Gastroesophageal sphincter (tissue), 4 donors: Measurements from ENCODE around the gene MICAL3. TPM values are rescaled to one million over a fixed set of nuclear protein-coding genes. Genes with fewer than 3 reads are reported as not detected.

Experiments used
- ATAC-seq: fragments of 150-250 bp; one replicate; pipeline ENCODE4 v1.9.1; 2016; ENCODE audit warnings: mild to moderate bottlenecking, moderate library complexity
- H3K27ac ChIP-seq, 4 donors: fragments of 200-600 bp; sonication (generic) in 3 of 4; 1 replicate in 3 of 4; 2 replicates in 1 of 4; pipeline ENCODE4 v1.5.1; 2016 to 2019
- H3K27me3 ChIP-seq: fragments of 200-600 bp; sonication (generic); one replicate; pipeline ENCODE4 v1.5.1; 2019
- H3K36me3 ChIP-seq, 2 donors: fragments of 200-600 bp; sonication (generic); one replicate each; pipeline ENCODE4 v1.5.1; 2019; ENCODE audit warnings: control low read depth in 1 of 2
- H3K4me1 ChIP-seq, 3 donors: fragments of 200-600 bp; sonication (generic); 1 replicate in 2 of 3; 2 replicates in 1 of 3; pipeline ENCODE4 v1.5.1; 2016 to 2019; ENCODE audit warnings: control low read depth in 2 of 3
- H3K4me3 ChIP-seq, 2 donors: fragments of 200-600 bp; sonication (generic); one replicate each; pipeline ENCODE4 v1.5.1; 2019; ENCODE audit warnings: mild to moderate bottlenecking in 1 of 2, moderate library complexity in 1 of 2
- H3K9me3 ChIP-seq, 3 donors: fragments of 200-600 bp; sonication (generic); one replicate each; pipeline ENCODE4 v1.5.1; 2017 to 2019; ENCODE audit warnings: control low read depth in 2 of 3
- CTCF ChIP-seq, 4 experiments: fragments of 200-600 bp in 2 of 4; fragments of 450-650 bp in 2 of 4; sonication (generic) in 1 of 4; IDR thresholded peaks; one replicate each; pipeline ENCODE4 v1.5.1; 2017 to 2019; ENCODE audit warnings: antibody characterized with exemption in 4 of 4, mild to moderate bottlenecking in 2 of 4, moderate library complexity in 2 of 4
- EP300 ChIP-seq: sonication (generic); formaldehyde crosslinking; IDR thresholded peaks from one replicate; pipeline ENCODE4 v1.6.1; 2017; ENCODE audit warnings: antibody characterized with exemption, mild to moderate bottlenecking
- POLR2A ChIP-seq, 2 donors: fragments of 450-650 bp; IDR thresholded peaks; one replicate each; pipeline ENCODE4 v1.6.1; 2017; ENCODE audit warnings: antibody characterized with exemption in 2 of 2, mild to moderate bottlenecking in 2 of 2, moderate library complexity in 1 of 2
- POLR2AphosphoS5 ChIP-seq: sonication (generic); formaldehyde crosslinking; IDR thresholded peaks from one replicate; pipeline ENCODE4 v1.6.1; 2017; ENCODE audit warnings: antibody characterized with exemption
- WGBS, 2 donors: methylation state at CpG; one replicate each; pipeline ENCODE4 v1.1.5; 2018; ENCODE audit warnings: low coverage in 1 of 2; 5-methylcytosine and 5-hydroxymethylcytosine counted together
- total RNA-seq, 4 donors: library from RNA; depleted of rRNA; stranded (reverse); fragments of >200 nt; gene quantifications; one replicate each; pipeline ENCODE4 v1.1.0, GENCODE V29; 2016

The MICAL3 gene
- total RNA-seq, 4 donors from 2014 or later: 37.3 to 120 (median 51.5) TPM

GRCh38 chr22:17823226-17823625 is 201.1 kb downstream of the MICAL3 start:
- Histone ChIP-seq H3K9me3 (no peaks in the 10 kb centered on the region), H3K27ac (no peak overlapping the region), H3K4me3 (no peak overlapping the region), H3K27me3 (no peaks in the 10 kb centered on the region), H3K4me1 (no peaks in the 10 kb centered on the region), H3K36me3 (peaks cover 0 to 90% of the 10 kb centered on the region in 2 donors)
- TF ChIP-seq CTCF (IDR thresholded peaks at IDR 0.05): no peak
- TF ChIP-seq POLR2A (IDR thresholded peaks at IDR 0.05): no peak
- TF ChIP-seq EP300: no peak
- no peak for TF ChIP-seq POLR2AphosphoS5
- ATAC-seq: no peak
- 88 to 89% methylated on average over 1 to 2 of the region's 4 CpGs for WGBS, 2 donors

DNA sequence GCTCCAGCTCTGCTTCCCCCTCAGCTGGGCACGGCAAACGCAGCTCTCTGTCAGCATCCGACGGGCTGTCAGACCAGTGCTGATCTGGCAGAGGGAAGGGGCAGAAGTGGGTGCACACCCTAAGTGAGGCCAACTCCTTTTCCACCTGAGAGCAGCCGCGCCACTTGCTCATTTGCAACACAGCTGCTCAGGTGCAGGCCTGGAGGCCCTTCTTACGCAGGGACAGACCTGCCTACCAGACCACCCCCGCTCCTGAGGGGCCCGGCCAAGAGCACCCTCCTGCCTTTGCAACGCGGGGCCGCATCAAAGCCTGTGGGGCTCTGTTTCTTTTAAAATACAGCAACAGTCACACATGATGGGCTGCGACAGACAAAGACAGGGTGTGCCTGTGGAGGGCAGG is 202.3 kb downstream of the MICAL3 start:
- no peak for ATAC-seq
- Histone ChIP-seq H3K4me3 (no peak overlapping the region), H3K27ac (no peak overlapping the region), H3K36me3 (peaks cover 0 to 90% of the 10 kb centered on the region in 2 donors), H3K9me3 (no peaks in the 10 kb centered on the region), H3K27me3 (no peaks in the 10 kb centered on the region), H3K4me1 (no peaks in the 10 kb centered on the region)
- no peak for TF ChIP-seq POLR2A (IDR thresholded peaks at IDR 0.05)
- TF ChIP-seq EP300: no peak
- TF ChIP-seq POLR2AphosphoS5: no peak
- TF ChIP-seq CTCF (IDR thresholded peaks at IDR 0.05): no peak
- 94 to 100% methylated on average over 1 to 7 of the region's 13 CpGs for WGBS, 2 donors

DNA sequence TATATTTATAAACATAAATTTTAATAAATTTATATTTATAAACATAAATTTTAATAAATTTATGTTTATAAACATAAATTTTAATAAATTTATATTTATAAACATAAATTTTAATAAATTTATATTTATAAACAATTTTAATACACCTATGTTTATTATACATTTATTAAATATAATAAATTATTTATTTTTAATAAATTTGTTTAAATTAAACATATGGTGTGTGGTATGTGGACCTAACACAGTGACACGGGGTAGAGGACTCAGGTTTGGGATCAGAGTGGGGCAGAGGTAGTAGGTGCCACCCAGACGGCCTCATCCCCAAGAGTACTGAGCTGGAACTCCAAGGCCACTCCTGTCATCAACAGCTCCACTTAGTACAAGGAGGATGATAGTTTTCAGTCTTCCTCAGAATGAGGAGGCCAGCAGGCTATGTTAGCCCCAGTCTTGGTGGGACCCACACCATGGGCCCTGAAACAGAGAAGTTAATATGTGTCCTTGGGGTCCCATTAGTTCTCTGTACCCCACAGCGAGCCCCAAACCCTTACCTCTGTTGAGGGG is 203.4 kb downstream of the MICAL3 start:
- TF ChIP-seq CTCF (IDR thresholded peaks at IDR 0.05) (no peak), POLR2AphosphoS5 (no peak), EP300 (no peak), POLR2A (IDR thresholded peaks at IDR 0.05) (no peak)
- peaks cover 0 to 90% of the 10 kb centered on the region in 2 donors for H3K36me3 ChIP-seq
- ATAC-seq: no peak
- no peaks in the 10 kb centered on the region for H3K9me3 ChIP-seq
- H3K27me3 ChIP-seq: no peaks in the 10 kb centered on the region
- 71 to 78% methylated on average over 1 to 2 of the region's 3 CpGs for WGBS, 2 donors
- no peak overlapping the region for H3K27ac ChIP-seq
- H3K4me3 ChIP-seq: no peak overlapping the region
- H3K4me1 ChIP-seq: no peaks in the 10 kb centered on the region

DNA sequence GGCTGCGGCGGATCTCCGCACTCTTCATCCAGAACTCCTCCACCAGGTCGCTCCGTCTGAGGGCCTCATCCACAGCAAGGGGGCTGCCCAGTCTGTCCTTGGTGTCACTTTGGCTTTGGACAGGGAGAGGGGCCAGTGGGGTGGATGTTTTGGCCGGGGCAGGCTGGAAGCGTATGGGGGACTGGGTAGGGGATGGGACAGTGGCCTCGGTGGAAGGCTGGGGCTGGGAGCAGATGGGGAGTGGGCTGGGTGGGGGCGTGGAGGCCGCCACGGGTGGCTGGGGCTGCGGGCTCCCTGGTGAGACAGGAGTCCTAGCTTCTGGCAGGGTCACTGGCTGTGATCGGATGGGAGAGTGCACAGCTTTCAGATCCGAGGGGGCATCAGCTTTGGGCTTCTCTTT is 205.7 kb downstream of the MICAL3 start:
- TF ChIP-seq POLR2A (IDR thresholded peaks at IDR 0.05): no peak
- TF ChIP-seq CTCF (IDR thresholded peaks at IDR 0.05): no peak
- TF ChIP-seq POLR2AphosphoS5: no peak
- no peak for TF ChIP-seq EP300
- Histone ChIP-seq H3K27ac (no peak overlapping the region), H3K4me3 (no peak overlapping the region), H3K4me1 (no peaks in the 10 kb centered on the region), H3K27me3 (no peaks in the 10 kb centered on the region), H3K9me3 (no peaks in the 10 kb centered on the region), H3K36me3 (peaks cover 0 to 92% of the 10 kb centered on the region in 2 donors)
- 75% methylated on average over 6 of the region's 14 CpGs; no CpG with 5 or more reads in 1 of the 2 donors for WGBS, 2 donors
- no peak for ATAC-seq

GRCh38 chr22:17818180-17818579 is 206.2 kb downstream of the MICAL3 start:
- H3K4me3 ChIP-seq: no peak overlapping the region
- no peak for ATAC-seq
- peaks cover 0 to 96% of the 10 kb centered on the region in 2 donors for H3K36me3 ChIP-seq

More at GRCh38 chr22:17818180-17818579, 206.2 kb downstream of the MICAL3 start:
- Histone ChIP-seq H3K9me3 (no peaks in the 10 kb centered on the region), H3K4me1 (no peaks in the 10 kb centered on the region), H3K27ac (no peak overlapping the region), H3K27me3 (no peaks in the 10 kb centered on the region)
- no CpG with 5 or more reads among the region's 25 CpGs for WGBS, 2 donors
- no peak for TF ChIP-seq POLR2A (IDR thresholded peaks at IDR 0.05)
- TF ChIP-seq CTCF (IDR thresholded peaks at IDR 0.05): no peak
- TF ChIP-seq EP300: no peak
- TF ChIP-seq POLR2AphosphoS5: no peak
